ENCODE measurements around the gene NAXD. TPM values are rescaled to one million over a fixed set of nuclear protein-coding genes. Genes with fewer than 3 reads are reported as not detected.
A peak's percentile ranks its signal among the peaks of the same experiment; 100 is the strongest.

The NAXD gene
- total RNA-seq, 6 donors from 2014 or later = 19.6 to 38.8 (median 29.4) TPM

- DNase-seq = no peak
- 89 to 93% methylated on average over 11 of the region's 11 CpGs for WGBS, 2 donors
- Histone ChIP-seq H3K36me3 (peaks cover 4 to 88% (median 51%) of the 10 kb centered on the region in 4 donors), H3K4me3 (no peak overlapping the region), H3K4me1 (no peaks in the 10 kb centered on the region), H3K27me3 (no peaks in the 10 kb centered on the region), H3K9me3 (no peaks in the 10 kb centered on the region), H3K27ac (no peak overlapping the region)
- no peak for TF ChIP-seq POLR2A (IDR thresholded peaks at IDR 0.05)
- no peak for TF ChIP-seq POLR2AphosphoS5 (IDR thresholded peaks at IDR 0.05)
- no peak for TF ChIP-seq EP300 (IDR thresholded peaks at IDR 0.05)
- TF ChIP-seq CTCF (IDR thresholded peaks at IDR 0.05) = no peak
- no peak for ATAC-seq (ENCODE audit: low FRiP score in 2 of 2)
Observed at GRCh38 chr13:110685305-110686020, 70.1 kb downstream of the NAXD start.

- no peak overlapping the region for H3K4me3 ChIP-seq
- H3K4me1 ChIP-seq = no peaks in the 10 kb centered on the region
- H3K27me3 ChIP-seq = no peaks in the 10 kb centered on the region
- H3K9me3 ChIP-seq = no peaks in the 10 kb centered on the region
- TF ChIP-seq POLR2A (IDR thresholded peaks at IDR 0.05) (no peak), POLR2AphosphoS5 (IDR thresholded peaks at IDR 0.05) (no peak), EP300 (IDR thresholded peaks at IDR 0.05) (no peak), CTCF (IDR thresholded peaks at IDR 0.05) (no peak)
- DNase-seq (no peak), ATAC-seq (ENCODE audit: low FRiP score in 2 of 2) (no peak)
- peaks cover 2 to 81% (median 39%) of the 10 kb centered on the region in 4 donors for H3K36me3 ChIP-seq
- no peak overlapping the region for H3K27ac ChIP-seq
- 92 to 96% methylated on average over 16 of the region's 16 CpGs for WGBS, 2 donors
Observed at GRCh38 chr13:110687736-110688135, 72.4 kb downstream of the NAXD start.

- peak in 1 of 2 donors; percentile 24 for ATAC-seq (ENCODE audit: low FRiP score in 2 of 2)
- no peaks in the 10 kb centered on the region for H3K4me1 ChIP-seq
- H3K27ac ChIP-seq = no peak overlapping the region
- peaks cover 2 to 80% (median 34%) of the 10 kb centered on the region in 4 donors for H3K36me3 ChIP-seq
- H3K27me3 ChIP-seq = no peaks in the 10 kb centered on the region
- no peak for TF ChIP-seq CTCF (IDR thresholded peaks at IDR 0.05)
- no peak for TF ChIP-seq POLR2AphosphoS5 (IDR thresholded peaks at IDR 0.05)
- no peak for TF ChIP-seq EP300 (IDR thresholded peaks at IDR 0.05)
- H3K4me3 ChIP-seq = no peak overlapping the region
- 84 to 90% methylated on average over 9 of the region's 9 CpGs for WGBS, 2 donors
- no peaks in the 10 kb centered on the region for H3K9me3 ChIP-seq
- DNase-seq = no peak
Observed at GRCh38 chr13:110689041-110689440, 73.7 kb downstream of the NAXD start.

Other genes starting within 250 kb of the NAXD start
- gene RAB20, start 53.8 kb upstream of the NAXD start, total RNA-seq = 10 to 100 TPM; 46.7 to 80.7 (median 57.8) TPM
- gene CARS2, start 90.6 kb downstream of the NAXD start, total RNA-seq = 100 to 1,000 TPM in 1 of 6 donors, 10 to 100 TPM in 5; 53.2 to 107 (median 63.0) TPM
- gene ING1, start 98.2 kb downstream of the NAXD start, total RNA-seq = 10 to 100 TPM; 11.8 to 31.4 (median 17.9) TPM

Data from upper lobe of left lung (tissue), 6 donors.